Measurements from ENCODE around the gene ZSWIM1. TPM values are rescaled to one million over a fixed set of nuclear protein-coding genes. Genes with fewer than 3 reads are reported as not detected.

The ZSWIM1 gene
- total and polyA plus RNA-seq, 7 donors, result 3.5 to 10.0 (median 6.1) TPM

DNA sequence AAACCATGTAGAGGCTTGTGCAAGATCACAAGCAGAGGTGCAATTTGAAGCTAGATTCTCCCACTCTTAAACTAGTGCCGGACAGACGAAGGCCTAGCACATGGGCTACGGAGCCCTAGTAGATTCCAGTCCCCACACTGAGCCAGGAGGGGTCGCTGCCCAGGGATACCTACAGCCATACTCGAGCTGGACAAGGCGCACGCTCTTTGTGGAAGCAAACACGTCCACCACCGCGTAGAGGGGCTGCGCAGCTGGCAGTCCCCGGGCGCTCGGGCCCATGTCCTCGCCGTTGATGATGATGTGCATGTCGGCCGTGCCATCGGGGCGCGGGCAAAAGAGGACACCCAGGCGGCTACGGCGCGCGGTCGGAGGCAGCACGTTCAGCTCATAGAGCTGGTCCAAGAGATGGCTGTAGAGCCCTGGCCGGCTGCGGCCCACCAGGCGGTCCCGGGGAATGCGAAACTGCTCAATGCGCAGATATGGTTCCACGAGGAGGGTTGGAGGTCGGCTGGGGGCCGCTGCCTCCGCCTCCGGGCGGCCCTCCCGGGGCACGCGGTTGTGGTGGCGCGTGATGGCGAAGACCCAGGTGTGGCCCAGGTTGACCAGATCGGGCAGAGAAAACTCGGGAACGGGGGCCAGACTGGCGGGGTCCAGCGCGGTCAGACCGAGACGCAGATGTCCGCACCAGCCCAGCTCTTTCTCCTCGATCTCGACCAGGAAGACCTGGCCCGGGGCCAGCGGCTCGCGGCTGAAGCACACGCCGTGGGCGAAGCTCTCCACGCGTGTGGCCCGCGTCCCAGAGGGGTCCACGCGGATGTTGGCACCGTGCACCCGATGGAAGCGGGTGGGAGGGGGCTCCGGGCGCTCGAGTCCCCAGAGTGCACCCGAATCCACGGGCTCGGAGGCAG is 9.3 kb downstream of the ZSWIM1 start:
- Histone ChIP-seq H3K4me1 (peaks cover 24% of the 10 kb centered on the region), H3K27ac (peak overlapping the region; percentile 92), H3K4me3 (peak overlapping the region; percentile 91), H3K36me3 (ENCODE audit: insufficient read depth in 1 of 2, low read depth in 1 of 2) (peaks cover 0 to 60% of the 10 kb centered on the region in 2 donors), H3K9me3 (no peaks in the 10 kb centered on the region), H3K27me3 (ENCODE audit: insufficient read depth in 3 of 3, low read length in 2 of 3) (no peaks in the 10 kb centered on the region)
- ATAC-seq (peak; percentile 75 to 79 (median 76)), DNase-seq (peak; percentile 84 to 90)
- intact Hi-C loops (cut with DNase I), result loop anchor here (5.0 kb wide), 4 partner anchors 42 to 93 kb away; partner anchors contain the start of gene PCIF1 (in 2 of the 2)
- 1% methylated on average over 61 to 79 of the region's 79 CpGs for WGBS, 3 donors
- TF ChIP-seq, protein P1, sequence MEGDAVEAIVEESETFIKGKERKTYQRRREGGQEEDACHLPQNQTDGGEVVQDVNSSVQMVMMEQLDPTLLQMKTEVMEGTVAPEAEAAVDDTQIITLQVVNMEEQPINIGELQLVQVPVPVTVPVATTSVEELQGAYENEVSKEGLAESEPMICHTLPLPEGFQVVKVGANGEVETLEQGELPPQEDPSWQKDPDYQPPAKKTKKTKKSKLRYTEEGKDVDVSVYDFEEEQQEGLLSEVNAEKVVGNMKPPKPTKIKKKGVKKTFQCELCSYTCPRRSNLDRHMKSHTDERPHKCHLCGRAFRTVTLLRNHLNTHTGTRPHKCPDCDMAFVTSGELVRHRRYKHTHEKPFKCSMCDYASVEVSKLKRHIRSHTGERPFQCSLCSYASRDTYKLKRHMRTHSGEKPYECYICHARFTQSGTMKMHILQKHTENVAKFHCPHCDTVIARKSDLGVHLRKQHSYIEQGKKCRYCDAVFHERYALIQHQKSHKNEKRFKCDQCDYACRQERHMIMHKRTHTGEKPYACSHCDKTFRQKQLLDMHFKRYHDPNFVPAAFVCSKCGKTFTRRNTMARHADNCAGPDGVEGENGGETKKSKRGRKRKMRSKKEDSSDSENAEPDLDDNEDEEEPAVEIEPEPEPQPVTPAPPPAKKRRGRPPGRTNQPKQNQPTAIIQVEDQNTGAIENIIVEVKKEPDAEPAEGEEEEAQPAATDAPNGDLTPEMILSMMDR (IDR thresholded peaks at IDR 0.05), result peak; percentile 65

DNA sequence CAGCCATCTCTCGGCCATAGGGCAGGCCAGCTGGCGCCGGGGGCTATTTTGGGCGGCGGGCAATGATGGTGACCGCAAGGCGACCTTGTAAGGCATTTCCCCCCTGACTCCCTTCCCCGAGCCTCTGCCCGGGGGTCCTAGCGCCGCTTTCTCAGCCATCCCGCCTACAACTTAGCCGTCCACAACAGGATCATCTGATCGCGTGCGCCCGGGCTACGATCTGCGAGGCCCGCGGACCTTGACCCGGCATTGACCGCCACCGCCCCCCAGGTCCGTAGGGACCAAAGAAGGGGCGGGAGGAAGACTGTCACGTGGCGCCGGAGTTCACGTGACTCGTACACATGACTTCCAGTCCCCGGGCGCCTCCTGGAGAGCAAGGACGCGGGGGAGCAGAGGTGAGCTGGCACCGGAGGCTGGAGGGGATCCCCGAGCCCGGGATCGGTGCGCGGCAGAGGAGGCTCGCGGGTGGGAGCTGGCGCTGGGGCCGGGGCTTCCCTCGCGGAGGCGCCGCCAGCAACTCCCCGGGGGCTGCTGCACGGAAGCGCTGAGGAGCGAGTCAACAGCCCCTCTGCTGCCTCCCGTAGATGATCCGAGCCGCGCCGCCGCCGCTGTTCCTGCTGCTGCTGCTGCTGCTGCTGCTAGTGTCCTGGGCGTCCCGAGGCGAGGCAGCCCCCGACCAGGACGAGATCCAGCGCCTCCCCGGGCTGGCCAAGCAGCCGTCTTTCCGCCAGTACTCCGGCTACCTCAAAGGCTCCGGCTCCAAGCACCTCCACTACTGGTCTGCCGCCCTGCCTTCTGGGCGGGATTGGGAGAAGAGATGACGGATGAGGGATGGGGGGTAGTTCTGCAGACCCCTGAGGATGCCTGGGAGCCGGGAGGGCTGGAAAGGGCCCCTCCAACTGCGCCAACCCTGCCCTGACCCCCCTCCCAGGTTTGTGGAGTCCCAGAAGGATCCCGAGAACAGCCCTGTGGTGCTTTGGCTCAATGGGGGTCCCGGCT is 10.3 kb downstream of the ZSWIM1 start, which contains the start of the genes CTSA and NEURL2:
Gene CTSA, plus strand, starts transcription at position 351 of the 999 bp plus-strand sequence. Its CDS starts 234 bp downstream, at position 585.
Gene NEURL2, minus strand, starts transcription at position 224 of the 999 bp plus-strand sequence. Its CDS starts 217 bp downstream, at position 7.
- Histone ChIP-seq H3K4me1 (peaks cover 24% of the 10 kb centered on the region), H3K4me3 (peak within 1 kb of the TSS; percentile 91), H3K9me3 (no peaks in the 10 kb centered on the region), H3K27ac (peak within 1 kb of the TSS; percentile 92), H3K36me3 (ENCODE audit: insufficient read depth in 1 of 2, low read depth in 1 of 2) (peaks cover 2 to 67% of the 10 kb centered on the region in 2 donors), H3K27me3 (ENCODE audit: insufficient read depth in 3 of 3, low read length in 2 of 3) (no peaks in the 10 kb centered on the region)
- intact Hi-C loops (cut with DNase I), result loop anchor here (5.0 kb wide), 4 partner anchors 41 to 94 kb away; partner anchors contain the start of gene PCIF1 (in 2 of the 2)
- DNase-seq (peak; percentile 94 to 97), ATAC-seq (peak; percentile 88 to 94 (median 90))
- TF ChIP-seq, protein P1 (IDR thresholded peaks at IDR 0.05), result no peak
- WGBS, 3 donors, result 1 to 2% (median 2%) methylated on average over 48 to 78 of the region's 78 CpGs

DNA sequence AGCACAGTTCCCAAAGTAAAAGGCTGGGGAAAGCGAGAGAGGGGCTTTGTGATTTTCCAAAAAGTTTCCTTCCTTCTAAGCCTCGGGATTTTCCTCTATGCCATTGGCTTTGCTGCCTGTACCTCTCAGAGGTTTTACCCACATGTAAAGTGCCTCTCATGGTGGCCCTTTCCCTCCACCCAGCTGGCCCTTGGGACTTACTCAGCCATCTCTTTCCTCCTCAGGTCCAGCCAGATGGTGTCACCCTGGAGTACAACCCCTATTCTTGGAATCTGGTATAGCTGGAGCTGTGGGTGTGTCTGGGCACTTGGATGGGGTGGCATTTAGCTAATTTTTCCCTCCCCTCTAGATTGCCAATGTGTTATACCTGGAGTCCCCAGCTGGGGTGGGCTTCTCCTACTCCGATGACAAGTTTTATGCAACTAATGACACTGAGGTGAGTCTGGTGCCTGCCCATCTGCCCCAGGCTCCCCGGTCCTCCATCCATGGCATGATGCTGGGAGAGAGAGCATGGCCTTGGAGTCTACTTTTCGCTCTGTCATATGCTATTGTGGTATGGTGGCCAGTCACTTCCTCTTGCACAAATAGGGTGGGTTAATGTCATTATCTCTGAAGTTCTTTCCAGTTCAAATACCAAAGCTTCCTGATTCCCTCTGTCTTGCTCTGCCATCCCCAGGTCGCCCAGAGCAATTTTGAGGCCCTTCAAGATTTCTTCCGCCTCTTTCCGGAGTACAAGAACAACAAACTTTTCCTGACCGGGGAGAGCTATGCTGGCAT is 11.2 kb downstream of the ZSWIM1 start:
- Histone ChIP-seq H3K4me1 (peaks cover 24% of the 10 kb centered on the region), H3K4me3 (peak overlapping the region; percentile 91), H3K36me3 (ENCODE audit: insufficient read depth in 1 of 2, low read depth in 1 of 2) (peaks cover 2 to 67% of the 10 kb centered on the region in 2 donors), H3K27ac (peak overlapping the region; percentile 92), H3K27me3 (ENCODE audit: insufficient read depth in 3 of 3, low read length in 2 of 3) (no peaks in the 10 kb centered on the region), H3K9me3 (no peaks in the 10 kb centered on the region)
- TF ChIP-seq, protein P1 (IDR thresholded peaks at IDR 0.05), result no peak
- DNase-seq (no peak), ATAC-seq (peak in 3 of 4 donors; percentile 15 to 24 (median 16))
- WGBS, 3 donors, result 82 to 86% (median 85%) methylated on average over 9 of the region's 9 CpGs
- intact Hi-C loops (cut with DNase I), result loop anchor here (5.0 kb wide), 4 partner anchors 40 to 95 kb away; partner anchors contain the start of gene PCIF1 (in 2 of the 2)

Measured in psoas muscle (tissue), 8 donors.